ENCODE measurements around the gene GSDME.

Gene GSDME

DNA sequence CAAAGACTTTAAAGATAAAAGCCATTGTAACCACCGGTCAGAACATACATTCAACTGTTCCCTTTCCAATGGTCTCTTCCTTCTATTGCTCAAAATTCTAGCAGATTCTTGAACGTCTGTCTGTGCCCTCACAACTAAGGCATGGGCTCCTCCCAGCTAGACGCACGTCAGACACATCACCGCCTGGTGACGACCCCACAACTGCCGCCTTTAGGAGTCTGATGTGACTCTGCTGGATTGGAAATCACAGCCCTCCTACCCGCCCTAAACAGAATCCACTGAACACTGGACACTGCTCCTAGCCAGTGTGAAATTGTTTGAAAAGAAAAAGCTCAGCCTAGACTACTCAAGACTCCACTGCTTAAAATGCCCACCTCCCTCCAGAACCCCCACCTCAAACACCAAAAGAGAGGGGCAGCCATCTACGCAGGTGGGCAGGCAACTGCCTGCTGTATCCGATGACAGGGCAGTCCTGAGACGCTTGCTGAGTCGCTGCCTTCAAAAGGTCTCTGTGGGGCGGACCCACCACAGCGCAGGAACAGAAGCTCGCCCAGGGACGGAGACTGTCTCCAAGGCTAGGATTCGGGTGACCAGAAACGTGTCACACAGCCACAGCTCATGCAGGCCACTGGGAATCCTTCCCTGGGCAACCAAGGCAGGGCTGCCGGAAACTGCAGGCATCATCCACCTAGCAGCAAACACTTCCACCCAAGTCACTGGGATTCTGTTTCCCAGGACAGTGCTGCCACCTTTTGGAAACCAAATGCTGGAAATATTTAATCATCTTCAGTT lies 34.7 kb downstream of the GSDME start:
- no peak for DNase-seq (ENCODE audit: low spot score)

DNA sequence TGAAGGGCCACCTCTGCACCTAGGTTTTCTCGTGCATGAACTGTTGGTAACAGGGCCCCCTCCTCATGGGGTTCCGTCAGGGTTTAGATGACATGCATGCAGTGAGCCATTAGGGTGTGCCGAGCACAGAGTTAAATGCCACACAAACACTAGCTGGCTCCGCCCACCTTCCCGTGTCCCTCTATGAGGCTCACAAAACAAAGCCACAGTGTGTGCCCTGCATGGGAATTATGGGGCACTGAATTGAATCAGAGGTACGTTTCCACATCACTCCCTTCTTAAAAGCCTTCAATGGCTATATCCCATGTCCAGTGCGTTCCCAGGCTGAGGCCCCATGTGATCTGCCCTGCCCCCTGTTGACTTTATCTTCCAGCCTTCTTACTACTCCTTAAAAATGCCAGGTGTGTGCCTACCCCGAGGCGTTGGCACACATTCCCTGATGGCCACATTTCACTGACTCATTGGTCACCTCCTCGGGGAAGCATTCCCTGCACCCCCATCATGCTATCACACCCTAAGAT lies 35.7 kb downstream of the GSDME start:
- DNase-seq (ENCODE audit: low spot score) = no peak

DNA sequence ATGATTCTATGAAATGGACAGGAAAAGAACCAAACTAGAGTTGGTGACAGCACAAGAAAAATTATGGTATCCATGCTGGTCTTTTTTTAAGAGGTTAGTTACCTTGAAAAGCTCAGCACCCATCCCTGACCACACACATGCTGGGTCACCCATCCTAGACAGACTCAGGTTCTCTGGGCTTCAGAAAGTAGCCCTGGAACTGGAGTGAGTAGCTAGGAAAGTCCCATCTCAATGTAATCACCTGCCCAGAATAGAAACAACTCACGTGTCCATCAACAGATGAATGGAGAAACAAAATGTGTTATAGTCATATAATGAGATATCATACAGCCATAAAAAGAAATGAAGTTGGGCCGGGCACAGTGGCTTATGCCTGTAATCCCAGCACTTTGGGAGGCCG lies 37.0 kb downstream of the GSDME start:
- no peak for DNase-seq (ENCODE audit: low spot score)

DNA sequence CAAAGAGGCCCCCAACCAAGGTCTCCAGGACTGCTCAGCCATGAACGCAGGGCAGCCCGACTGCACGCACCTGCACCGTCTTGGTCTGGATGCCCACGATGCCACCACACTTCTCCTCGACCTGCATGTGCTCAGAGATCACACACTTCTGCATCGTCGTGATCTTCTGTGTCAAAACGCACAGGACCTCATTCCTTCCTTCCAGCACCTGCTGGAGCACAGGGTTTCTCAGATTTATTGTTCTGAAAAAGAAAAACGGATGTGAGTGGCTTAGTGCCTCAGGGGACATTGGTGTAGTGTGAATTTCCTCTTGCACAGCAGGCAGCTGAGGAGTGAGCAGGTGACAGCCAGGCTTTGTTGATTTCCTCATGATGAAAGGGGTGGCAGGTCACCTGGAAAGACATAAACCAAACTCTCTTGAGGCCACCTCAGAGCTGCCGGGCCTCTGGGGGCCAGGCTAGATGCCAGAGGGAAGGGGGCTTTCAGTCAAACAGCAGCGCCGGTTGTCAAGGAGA lies 38.2 kb downstream of the GSDME start:
- no peak for DNase-seq (ENCODE audit: low spot score)

DNA sequence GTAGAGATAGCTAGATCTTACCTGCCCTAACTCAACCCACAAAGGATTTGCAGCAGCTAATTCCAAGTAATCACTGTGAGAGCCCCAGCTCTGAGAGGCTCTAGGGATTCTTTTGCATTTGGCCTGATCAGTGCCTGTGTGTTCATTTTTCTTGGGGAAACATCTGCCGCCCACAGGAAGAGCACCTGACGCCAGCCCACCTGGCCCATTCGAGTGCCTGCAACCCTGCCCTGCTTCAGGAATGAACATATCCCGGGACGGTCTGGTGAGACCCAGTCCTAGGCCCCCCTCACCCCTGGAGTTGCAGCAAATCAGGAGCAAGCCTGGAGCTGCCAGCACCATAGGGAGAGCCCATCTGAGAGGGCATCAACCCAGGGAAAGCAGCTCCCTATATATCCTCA lies 38.8 kb downstream of the GSDME start:
- DNase-seq (ENCODE audit: low spot score) = no peak

DNA sequence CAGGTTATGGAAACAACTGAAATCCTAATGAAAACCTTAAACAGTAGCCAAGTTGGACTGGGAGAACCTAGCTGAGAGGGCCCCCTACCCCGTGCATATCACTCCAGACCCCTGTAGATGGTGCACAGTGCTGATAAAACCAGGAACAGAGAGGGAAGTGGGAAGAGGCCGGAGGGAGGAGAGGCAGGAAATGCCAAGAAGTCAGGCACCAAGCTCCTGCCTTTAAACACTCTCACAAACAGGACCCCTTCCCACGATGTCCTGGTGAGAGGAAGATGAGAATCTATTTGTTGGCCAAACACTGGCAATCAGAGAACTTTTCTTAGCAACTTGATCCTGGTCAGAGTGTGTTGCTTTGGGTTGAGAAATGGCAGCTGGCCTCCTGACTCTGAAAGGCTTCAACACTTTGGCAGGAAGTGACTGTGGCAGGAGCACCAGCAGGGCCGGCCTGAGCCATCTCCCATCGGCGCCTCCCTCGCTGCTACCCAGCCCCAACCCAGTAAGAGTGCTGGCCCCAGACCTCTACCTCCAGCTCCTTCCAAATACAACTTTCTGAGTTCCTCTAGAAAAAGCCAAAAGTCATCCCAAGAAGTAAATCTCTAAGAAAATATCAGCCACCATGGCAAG lies 39.5 kb downstream of the GSDME start:
- DNase-seq (ENCODE audit: low spot score) = no peak

DNA sequence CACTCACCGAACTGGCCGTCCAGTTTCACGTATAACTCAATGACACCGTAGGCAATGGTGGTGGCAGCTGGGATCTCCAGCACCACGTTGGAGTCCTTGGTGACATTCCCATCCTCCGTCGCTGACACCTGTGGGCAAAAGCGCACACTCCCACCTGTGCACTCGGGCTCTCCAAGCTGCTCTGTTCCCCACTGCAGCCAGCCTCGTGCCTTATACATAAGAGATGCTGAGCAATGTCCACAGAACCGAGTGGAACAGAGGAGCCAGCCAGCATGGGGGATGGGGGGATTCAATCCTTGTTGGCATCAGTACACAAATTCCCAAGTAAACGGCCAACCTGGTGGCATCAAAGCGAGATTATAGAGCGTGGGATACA lies 40.0 kb downstream of the GSDME start:
- no peak for DNase-seq (ENCODE audit: low spot score)

DNA sequence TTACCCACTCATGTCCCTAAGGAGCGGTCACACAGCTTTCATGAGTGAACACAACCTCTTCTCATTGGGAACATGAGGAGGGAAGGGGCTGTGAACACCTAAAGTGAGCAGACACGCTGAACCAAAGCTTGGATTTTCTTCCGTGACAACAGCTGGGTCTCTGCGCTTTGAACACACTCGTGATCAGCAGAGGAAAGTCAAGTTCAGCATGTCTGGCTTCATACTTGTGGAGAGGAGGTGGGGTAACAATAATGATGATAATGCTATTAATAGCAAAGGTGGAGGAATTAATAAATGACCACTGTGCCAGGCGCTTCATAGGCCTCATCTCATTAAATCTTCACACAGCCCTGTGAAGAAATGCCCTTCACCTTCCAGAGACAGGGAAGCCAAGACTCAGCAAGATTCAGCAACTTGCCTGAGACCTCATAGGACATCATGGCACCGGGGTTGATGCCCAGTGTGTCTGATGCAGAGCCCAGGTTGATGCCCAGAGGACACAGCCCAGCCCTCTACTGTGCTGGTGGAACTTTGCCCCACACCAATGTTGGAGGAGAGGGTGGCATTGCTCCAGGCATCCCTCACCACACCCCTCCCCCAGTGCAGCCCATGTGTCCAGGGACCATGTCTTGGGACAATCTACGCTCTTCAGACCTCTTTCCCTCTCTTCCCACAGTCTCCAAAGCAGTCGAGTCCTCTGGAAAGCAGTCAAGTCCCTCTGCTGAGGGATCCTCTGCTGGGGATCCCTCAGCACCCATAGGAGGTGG lies 40.6 kb downstream of the GSDME start:
- no peak for DNase-seq (ENCODE audit: low spot score)

DNA sequence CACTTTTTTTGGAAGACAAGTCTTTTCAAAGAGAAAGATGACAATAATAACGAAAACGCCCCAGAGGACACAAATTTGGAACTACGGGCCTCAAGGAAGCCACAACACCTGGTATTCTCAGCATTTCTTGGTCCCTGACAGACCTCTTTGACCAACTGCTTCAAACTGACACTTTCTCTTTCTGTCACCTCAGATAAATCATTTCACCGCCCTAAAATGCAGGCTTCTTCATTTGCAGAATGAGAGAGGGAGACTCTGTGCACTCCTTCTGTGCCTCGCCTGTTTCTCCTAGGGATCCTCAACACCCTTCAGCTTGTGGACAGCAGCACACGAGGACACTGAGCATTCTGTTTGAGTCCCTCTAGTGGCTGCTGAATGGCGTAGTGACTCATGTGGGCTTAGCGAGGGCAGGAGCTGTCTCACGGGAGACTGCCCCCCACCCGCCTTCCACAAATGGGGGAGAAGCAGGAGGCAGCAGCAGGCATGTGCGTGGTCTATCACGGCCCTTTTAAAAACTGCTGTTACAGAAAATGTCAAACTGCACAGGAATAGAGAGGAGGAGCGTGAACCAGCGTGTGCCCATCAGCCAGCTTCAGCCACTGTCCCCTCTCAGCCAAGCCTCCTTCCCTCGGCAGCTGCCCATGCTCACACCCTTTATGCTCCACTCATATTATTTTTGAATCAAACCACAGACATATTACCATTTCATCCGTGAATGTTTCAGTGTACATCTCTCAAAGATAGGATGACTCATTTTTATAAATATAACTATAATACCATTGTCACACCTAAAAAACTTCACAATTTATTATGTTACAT lies 41.4 kb downstream of the GSDME start:
- DNase-seq (ENCODE audit: low spot score) = peak; percentile 40

DNA sequence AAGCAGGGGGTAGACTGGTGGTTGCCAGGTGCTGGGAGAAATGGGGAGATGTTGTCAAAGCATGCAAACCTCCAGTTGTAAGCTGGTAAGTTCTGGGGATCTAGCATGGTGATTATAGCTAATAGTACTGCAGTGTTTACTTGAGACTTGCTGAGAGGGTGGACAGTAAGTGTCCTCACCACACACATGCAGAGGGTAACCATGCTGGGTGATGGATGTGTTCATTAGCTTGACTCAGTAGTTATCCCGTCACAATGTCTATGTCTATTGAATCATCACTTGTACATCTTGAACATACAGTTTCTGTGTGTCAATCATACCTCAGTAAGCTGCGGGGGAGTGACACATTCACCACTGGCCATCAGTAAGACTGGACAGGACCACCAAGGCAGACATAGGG lies 42.1 kb downstream of the GSDME start:
- no peak for DNase-seq (ENCODE audit: low spot score)

DNA sequence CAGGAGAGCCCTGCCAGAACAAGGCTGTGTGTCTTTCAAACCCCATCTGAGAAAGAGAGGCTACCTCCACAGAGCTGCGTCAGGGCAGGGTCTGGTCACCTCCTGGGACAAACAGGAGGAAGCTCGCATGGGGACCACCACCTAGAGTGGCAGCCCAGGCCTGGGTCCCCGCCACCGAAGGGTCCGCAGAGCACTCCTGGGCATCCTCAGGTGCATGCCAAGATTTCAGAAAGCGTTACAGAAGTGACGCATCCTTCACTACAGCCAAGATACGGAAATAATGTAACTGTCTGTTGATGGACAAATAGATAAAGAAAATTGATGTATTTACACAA lies 42.6 kb downstream of the GSDME start:
- no peak for DNase-seq (ENCODE audit: low spot score)

DNA sequence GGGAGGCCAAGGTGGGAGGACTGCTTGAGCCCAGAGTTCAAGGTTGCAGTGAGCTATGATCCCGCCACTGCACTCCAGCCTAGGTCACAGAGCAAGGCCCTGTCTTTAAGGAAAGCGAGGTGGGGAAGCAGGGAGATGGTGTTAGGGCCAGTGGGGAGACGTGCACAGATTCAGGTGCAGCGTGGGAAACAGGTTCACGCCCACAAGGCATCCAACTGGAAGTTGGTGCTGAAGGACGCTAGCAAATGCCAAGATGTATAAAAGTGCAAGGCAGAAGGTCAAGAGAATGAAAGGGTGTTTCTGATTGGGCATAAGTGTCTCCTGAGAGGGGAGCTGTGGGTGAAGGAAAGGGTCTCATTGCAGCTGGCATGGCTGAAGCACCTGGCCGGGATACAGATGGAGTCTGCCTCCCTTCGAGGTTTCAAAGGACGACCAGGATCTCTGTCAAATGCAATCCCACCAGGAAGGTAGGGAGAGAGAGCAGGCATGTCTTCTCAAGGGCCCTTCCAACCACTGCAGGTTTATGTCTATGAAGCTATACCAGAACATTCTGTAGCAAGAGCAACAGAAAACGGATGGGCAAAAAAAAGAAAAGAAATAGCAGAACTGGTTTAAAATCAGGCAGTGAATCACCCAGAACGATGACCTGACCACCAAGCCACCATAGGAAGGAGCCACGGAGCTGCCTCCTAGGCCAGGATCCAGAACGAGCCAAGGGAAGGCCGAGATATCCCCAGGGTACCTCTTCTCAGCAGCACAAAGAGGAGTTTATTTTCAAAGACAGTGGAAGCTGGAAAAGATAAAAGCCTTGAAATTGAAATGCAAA lies 43.2 kb downstream of the GSDME start:
- no peak for DNase-seq (ENCODE audit: low spot score)

DNA sequence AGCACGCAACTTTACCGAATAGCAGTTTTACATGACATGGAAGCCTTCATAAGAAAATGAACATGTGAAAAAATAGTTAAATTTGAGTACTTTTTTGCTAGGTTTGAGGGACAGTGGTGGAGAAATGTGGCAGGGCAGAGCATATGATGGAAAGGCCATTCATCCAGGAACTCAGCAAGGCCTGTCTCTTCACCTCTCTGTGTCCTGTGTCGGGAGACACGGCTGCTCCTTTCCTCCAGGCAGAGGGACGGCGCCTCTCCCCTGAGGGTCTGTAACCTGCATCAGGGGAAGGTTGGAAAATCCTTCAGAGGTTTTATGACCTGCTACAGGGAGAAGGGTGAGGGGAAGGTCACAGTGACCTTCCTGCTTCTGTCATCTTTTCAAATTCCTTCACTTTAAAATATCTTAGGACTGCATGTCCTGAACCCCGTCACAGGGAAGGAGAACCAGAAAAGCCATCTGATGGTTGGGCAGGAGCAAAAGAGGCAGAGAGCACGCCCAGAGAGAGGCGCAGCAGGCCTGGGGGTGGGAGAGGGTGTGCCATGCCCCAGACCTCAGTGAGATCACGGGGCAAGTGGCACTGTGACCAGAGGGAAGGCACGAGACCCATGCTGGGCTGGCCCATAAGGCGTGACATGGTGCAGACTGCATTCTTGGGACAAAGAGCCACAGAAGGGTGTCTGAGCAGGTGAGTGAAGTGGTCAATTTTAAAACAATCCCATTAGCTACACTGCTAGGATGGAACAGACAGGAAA lies 44.0 kb downstream of the GSDME start:
- DNase-seq (ENCODE audit: low spot score) = no peak

DNA sequence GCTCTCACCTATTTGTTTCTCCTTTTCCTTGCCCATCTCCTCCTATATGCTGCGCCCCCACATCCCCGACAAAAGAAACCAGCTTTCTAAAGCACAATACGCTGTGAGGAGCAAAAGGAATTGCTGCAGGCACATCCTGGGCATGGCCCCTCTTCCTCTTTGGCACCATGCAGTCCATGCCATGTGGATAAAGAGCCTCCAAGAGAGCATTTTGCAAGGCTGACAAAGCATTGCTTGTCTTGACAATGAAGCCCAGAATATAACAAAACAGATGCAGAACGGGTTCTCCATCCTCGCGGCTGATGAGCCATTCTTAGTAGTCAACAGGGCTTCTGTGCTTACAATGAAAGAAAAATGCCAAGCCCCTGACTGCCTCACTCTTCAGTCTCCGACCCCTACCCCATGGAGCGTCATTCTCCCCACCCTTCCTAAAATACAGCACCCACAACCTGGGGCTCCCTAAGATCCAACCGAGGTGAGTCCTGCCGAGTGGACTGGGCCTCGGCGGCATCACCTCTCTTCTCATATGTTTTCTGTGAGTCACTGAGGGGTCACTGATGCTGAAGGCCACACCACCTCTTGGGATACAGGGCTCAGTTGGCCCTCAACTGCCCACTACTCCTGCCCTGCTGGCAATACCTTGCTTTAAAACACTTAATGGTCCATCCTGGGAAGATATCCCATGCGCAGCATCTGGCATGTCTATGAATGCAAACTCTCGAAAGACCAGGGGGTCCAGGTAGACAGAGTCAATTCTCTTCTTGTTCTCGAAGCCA lies 47.5 kb downstream of the GSDME start:
- DNase-seq (ENCODE audit: low spot score) = no peak

DNA sequence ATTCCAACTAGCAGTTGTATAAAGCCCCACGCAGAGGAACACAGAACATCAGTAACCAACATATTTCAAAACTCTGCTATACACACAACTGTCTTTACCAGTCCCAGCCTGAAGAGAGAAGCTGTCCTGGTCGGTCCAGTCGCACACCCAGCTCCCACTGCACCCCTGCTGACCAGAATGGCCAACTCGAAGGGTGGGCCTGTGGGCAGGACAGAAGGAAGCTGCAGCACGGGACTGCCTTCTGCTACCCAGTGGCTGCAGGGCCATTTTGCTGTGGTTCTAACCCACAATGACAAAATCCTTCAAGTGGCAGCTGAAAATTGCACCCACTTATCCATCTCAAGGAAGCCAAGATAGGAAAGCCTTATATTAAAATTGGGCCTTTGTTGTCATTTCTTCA lies 48.2 kb downstream of the GSDME start:
- no peak for DNase-seq (ENCODE audit: low spot score)

DNA sequence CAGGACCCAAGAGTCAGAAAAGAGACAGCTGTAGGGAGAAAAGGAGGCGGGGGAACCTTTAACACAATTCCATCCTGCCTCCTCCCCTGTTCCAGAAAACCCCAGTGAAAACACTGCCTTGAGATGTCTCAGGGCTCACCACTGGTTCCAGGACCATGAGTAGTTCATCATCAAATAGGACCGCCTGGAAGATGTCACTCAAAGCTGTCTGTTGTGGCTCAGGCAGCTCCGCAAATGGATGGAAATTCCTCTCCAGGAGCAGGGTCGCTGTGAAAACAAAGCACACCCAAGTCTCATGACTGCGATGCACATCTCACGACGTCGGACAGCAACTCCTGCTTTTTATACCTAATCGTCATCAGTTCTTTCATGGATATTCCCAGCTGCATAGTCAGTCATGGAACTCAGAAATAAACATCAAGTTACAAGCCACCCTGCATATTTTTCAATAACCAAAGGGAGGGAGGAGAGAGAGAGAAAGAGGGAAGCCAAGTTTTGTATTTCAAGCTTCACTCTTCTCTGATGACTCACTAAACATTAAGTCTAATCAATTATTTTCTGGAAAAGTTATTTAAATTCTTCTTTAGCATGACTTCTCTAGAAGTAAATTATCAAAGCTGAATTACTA lies 49.2 kb downstream of the GSDME start:
- no peak for DNase-seq (ENCODE audit: low spot score)

DNA sequence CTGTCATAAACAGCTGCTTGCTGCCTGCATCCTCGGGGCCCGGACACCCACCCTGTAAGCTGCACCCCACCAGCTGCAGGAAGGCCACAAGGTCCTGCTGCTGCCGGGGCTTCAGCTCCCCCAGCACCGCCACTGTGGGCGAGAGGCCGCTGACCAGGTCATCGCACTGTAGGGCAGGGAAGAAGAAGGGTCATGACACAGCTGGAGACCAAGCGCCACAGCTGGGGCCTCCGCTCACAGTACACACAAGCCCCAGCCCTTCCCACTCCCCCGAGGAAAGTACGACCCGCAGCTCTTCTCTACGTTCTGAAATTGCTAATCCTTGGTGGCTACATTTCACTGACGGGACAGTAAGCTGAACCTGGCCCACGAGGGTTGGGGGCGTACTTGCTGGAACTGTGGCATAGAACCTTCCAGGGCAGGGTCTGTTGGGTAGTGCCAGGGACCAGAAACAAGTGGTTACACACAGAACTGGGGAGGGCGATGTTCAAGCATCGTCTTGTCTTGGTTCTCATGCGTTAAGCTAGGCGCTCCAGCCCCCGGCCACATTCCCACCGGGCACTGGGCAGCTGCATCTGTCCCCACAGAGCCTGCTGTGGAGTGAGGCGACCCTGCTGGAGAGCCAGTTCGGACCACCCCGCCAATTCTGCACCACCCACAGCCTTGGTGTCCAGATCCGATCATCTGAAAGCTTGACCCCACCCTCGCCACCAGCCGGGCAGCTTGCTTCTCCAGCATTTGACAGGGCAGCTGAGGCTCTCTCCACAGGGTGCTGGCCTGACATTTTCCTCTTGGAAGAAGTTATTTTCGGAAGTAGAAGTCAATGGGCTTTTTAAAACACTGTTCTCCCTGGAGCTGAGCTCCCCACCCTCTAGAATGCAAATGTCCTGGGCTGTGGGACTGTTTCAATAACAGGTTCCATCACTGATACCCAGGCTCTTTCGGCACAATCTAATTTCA lies 50.8 kb downstream of the GSDME start:
- DNase-seq (ENCODE audit: low spot score) = no peak

DNA sequence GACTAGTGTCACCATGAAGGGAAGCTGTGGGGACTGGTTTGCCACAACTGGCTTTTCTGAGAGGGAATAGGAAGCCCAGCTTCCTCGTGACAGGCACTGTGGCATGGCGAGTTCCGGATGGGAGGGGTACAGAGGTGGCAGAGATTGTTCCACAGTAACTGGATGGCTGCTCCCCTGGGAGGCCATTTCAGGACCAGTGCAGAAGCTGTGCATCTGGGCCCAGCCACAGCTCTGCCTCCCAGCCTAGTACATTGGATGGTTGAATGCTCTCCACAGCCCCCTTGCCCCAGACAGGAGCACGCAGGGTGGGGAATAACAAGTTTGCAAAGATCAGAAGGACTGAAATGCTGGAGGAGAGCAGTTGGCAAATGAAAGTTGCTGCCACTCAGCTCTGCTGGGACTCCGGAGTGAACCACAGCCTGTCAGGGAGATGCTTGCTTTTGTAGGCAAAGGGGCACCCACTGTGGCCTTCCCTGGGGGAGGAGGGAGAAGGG lies 51.8 kb downstream of the GSDME start:
- no peak for DNase-seq (ENCODE audit: low spot score)

Measured in kidney capillary endothelial cell (primary cell).